Measurements from ENCODE around the gene ROBO1. TPM values are rescaled to one million over a fixed set of nuclear protein-coding genes. Genes with fewer than 3 reads are reported as not detected.

ROBO1 gene
- polyA plus RNA-seq, 1 donor: 33.9 TPM

GRCh38 chr3:78827618-78828017 is 940.2 kb downstream of the ROBO1 start:
- no peak for DNase-seq

DNA sequence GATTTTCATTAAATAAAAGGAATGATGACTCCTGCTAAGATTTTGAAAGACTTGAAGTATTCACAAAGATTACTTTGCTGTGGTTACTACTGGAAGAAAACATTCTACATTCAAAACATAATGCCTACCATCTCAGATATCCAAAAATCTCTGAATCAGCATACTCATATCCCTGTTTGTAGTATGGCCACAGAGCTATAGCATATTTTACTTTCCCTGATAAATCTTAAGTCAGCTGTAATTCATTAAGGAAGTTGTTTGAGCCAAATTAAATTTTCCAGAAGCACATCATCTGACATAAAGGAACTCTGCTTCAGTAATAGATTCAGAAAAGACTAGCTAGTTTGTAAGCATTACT is 942.0 kb downstream of the ROBO1 start:
- DNase-seq: no peak

- DNase-seq: no peak
Measured at GRCh38 chr3:78825118-78825857, 942.5 kb downstream of the ROBO1 start.

DNA sequence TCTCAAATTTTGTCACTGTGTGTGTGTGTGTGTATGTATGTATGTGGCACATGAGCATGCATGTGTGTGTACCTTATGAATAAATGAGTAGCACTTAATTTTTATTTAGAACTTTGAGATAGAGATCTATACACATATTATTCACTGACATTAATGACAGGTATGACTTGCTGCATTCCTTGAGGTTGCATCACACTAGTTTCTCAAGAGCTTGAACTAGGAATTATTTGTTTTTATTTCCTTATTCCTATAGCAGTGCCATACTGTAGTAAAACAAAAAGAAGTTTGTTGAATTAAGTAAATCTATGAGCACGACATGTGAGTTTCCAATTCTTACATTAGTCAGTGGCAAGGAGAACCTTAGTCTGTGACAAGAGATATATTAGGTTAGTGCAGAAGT is 943.9 kb downstream of the ROBO1 start:
- no peak for DNase-seq

DNA sequence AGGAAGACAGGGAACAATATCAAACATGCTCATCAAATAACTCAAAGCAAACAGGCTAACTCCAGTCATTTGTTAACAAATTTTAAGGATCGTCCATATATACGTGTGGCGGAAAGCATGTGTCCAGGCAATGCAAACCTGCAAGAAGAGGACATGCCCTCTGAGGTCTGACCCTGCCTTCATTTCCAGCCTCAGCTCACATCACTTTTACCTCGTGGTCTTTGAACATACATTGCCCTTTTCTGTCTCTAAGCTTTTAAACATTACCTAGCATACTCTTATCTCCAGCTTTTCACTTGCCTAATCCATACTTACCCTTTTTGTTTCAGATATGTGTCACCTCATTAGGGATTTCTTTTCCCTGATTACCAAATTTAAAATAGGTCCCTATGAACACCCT is 944.4 kb downstream of the ROBO1 start:
- no peak for DNase-seq

DNA sequence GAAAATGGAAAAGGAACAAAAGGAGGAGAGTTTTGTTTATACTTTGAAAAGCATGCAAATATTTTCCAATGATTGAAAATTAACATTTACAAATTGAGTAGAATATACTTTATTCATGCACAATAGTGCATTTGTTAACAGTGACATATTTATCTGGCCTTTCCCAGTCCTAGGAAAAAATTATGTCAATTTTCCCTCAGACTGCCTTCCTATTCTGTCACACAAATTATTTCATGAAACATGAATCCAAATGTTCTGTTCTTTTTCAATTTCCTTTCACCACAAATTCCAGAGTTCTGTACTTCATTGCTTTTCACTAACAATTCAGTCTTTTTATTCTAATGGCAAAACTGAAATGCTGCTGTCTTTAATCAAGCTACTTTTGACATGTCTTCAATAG is 945.1 kb downstream of the ROBO1 start:
- peak; percentile 45 for DNase-seq

- no peak for DNase-seq
Measured at GRCh38 chr3:78820542-78820941, 947.3 kb downstream of the ROBO1 start.

GRCh38 chr3:78818161-78818985 is 949.4 kb downstream of the ROBO1 start:
- no peak for DNase-seq

DNA sequence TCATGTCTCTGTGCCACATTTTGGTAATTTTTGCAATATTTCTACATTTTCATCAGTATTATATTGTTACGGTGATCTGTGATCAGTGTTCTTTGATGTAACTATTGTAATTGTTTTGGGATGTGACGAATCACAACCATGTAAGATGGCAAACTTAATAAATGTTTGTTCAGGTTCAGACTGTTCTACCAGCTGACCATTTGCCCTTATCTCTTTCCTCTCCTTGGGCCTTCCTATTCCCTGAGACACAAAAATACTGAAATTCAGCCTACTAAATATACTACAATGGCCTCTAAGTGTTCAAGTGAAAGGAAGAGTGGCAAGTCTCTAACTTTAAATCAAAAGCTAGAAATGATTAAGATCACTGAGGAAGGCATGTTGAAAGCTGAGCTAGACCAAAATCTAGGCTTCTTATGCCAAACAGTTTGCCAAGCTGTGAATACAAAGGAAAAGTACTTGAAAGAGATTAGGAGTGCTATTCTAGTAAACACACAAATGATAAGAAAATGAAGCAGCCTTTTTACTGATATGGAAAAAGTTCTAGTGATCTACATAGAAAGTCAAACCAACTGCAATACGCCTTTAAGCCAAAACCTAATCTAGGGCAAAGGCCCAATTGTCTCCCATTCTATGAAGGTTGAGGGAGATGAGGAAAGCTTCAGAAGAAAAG is 952.8 kb downstream of the ROBO1 start:
- no peak for DNase-seq

DNA sequence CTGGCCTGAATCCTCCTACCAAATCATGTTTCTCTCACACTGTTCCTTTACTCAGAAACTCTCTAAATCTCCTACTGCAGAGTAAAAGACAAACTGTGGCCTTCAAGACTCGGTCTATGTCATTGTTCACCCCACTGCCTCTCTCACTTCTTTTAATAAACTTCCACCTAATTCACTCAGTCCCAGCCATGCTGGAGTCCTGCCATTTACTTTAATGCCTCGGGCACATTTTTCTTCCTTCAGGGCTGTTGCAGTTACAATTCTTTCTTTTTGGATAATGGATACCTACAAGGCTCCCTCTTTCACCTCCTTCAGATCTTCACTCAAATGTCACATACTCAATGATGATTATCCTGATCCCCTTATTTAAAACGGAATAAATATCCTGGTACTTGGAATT is 955.6 kb downstream of the ROBO1 start:
- no peak for DNase-seq

GRCh38 chr3:78809966-78810365 is 957.8 kb downstream of the ROBO1 start:
- peak; percentile 85 for DNase-seq

GRCh38 chr3:78804251-78805037 is 963.4 kb downstream of the ROBO1 start:
- peak; percentile 81 for DNase-seq

DNA sequence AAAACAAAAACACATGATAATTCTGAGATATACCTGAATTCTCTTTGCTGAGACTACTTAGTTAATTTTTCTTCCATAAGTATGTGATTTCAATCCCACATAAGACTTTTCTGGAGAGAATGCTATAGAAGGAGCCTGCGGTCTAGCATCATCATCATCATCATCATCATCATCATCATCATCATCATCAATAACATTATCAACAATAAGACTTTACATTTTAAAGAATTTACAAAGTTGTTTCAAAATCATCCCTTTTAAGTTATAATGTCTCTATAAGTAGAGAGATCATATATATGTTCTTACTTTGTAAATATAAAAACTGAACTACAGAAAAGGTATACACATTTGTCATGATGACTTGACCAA is 965.3 kb downstream of the ROBO1 start:
- DNase-seq: no peak

DNA sequence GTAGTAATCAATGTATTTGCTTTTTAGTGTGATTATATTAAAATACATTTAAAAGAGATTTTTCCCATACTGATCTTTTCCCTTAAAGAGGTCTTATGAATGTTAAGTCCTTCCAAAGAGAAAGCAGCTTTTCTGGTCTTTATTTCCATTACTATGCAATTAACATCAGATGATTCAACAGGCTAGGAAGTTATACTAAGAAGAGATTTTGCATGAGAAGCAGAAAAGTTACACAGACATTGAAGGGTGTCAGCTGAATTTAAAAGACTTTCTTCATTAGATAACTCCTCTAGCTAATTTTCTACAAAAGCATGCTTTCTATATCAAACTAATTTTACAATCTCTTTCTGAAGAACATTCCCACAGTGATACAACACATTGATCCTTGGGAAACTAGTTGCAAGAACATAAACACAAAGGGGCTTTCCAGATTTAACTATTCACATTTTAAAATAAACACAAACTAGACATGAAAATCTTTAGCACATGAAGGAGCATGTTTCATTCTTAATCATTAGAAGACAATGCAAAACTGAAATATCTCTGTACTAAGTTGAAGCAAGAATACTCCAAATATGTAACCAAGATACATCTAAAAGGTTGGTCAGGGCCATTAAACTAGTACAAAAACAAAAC is 965.8 kb downstream of the ROBO1 start:
- DNase-seq: no peak

DNA sequence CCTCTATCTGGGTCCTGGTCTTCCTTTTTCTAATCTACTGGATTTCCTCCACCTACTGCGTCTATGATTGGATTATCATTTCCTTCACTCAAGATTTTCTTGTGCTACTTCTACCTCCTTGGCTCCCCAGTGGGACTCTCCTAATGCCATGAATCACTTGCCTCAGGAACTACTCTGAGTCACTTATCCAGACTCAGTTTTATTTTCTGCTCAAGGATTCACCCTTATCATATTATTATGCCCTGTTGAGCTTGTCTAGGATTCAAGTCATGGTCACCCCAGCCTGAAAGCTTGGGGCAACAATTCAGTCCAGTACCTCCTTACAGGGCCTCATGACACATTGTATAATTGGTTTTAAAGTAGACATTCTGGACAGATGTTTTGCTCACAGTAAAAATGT is 968.1 kb downstream of the ROBO1 start:
- no peak for DNase-seq

GRCh38 chr3:78798266-78798832 is 969.4 kb downstream of the ROBO1 start:
- DNase-seq: no peak

DNA sequence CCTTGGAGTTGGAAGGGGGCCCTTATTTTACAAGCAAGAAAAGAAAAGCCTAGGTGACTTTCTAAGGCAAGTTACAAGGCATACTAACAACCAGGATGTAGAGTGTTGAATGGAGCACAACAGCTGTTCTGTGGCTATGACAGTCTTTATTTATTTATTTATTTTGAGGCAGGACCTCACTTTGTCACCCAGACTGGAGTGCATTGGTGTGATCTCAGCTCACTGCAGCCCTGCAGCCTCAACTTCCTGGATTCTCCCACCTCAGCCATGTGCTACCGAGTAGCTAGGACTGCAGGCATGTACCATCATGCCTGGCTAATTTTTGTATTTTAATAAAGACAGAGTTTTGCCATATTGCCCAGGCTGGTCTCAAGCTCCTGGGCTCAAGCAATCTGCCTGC is 973.4 kb downstream of the ROBO1 start:
- no peak for DNase-seq

DNA sequence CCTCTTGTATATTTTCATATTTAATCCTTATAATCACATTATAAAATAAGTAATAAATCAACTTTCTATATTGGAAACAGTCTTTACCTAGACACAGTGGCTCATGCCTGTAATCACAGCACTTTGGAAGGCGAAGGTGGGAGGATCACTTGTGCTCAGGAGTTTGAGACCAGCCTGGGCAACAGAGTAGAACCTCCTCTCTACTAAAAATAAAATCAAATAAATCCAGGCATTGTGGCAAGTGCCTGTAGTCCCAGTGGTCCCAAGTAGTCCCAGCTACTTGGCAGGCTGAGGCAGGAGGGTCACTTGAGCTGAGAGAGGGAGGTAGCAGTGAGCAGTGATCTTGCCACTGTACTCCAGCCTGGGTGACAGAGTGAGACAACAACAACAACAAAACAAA is 975.1 kb downstream of the ROBO1 start:
- no peak for DNase-seq

DNA sequence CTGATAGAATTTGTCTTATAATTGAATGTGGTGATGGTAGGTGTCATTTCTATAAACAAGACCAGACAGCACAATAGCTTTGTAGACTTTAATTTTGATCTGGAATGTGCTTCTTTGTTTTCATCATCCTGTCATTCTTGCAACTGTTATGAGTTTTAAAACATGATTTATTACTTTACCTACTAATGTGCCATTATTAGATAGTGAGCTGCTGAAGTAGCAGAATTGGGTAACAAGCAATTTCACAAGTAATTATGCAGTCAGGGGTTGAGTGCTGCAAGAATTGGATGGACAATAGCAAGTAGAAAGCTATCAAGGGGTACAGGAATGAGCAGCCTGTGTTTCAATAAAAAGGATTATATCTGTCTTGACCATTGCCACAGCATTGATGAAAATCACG is 975.6 kb downstream of the ROBO1 start:
- no peak for DNase-seq

- peak; percentile 17 for DNase-seq
Measured at GRCh38 chr3:78791753-78792152, 976.0 kb downstream of the ROBO1 start.

DNA sequence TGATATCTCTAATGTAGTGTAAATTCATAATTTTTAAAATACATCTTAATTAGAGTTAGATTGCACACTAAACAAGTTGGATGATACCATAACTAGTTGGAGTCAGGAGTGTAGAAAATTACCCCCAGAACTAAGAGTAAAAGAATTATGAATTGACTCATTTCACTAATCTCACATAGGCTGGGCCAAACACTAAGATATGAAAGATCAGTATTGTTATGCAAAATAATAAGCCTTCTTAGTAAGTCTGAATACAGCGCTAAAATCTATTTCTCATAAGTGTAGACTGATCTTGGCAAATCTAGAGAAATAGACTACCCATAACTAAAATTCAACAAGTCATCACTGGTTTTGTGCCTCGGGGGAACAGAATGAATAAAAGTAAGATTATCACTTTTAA is 979.0 kb downstream of the ROBO1 start:
- no peak for DNase-seq

- DNase-seq: no peak
Measured at GRCh38 chr3:78785004-78785403, 982.8 kb downstream of the ROBO1 start.
